A673 (cell line): ENCODE measurements around the gene GALNT11.

Experiments
- CTCF ChIP-seq: fragments of 300-800, 200-600 bp; sonication (generic); conservative IDR thresholded peaks from 2 replicates; pipeline ENCODE4 v1.5.1; 2017; ENCODE audit warnings: low read depth, mild to moderate bottlenecking, antibody characterized with exemption, low read length, moderate library complexity, mixed read lengths
- EZH2 ChIP-seq: fragments of 200-600 bp; sonication (generic); IDR thresholded peaks from 2 replicates; pipeline ENCODE4 v1.6.1; 2017; ENCODE audit warnings: borderline replicate concordance, low read depth, mild to moderate bottlenecking, mixed read lengths, antibody characterized with exemption, low read length; ENCODE audit not compliant: poor library complexity, severe bottlenecking

DNA sequence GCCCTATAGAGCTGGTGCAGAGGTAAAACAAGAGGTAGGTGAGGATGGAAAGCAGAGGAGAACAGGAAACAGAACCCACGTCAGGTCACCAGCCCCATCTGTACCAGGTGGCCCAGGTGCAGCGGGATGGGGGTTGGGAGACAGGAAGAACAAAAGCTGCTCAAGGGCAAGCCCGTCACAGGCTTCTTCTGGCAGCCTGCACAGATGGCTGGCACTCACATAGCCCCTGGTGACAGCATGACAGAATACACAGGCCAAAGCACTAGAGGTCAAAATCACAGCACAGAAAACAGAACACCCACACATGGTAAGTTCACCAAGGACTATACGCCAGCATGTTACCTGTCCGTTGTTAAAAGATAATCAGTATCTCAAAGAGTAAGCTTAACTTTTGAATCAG is 126.8 kb downstream of the GALNT11 start:
- TF ChIP-seq CTCF (no peak), EZH2 (no peak)
